ENCODE data around the gene MACROD2. TPM values are rescaled to one million over a fixed set of nuclear protein-coding genes. Genes with fewer than 3 reads are reported as not detected.

The MACROD2 gene
- total RNA-seq, 1 donor from 2014 or later, result 3.8 TPM

- no peak for DNase-seq (ENCODE audit: low spot score)
Measured at GRCh38 chr20:14062171-14062570, 66.9 kb downstream of the MACROD2 start.

GRCh38 chr20:14062786-14063185, 67.5 kb downstream of the MACROD2 start:
- DNase-seq (ENCODE audit: low spot score), result no peak

GRCh38 chr20:14064333-14064732, 69.0 kb downstream of the MACROD2 start:
- DNase-seq (ENCODE audit: low spot score), result no peak

- no peak for DNase-seq (ENCODE audit: low spot score)
Measured at GRCh38 chr20:14064921-14065320, 69.6 kb downstream of the MACROD2 start.

GRCh38 chr20:14065774-14066173, 70.5 kb downstream of the MACROD2 start:
- DNase-seq (ENCODE audit: low spot score), result no peak

GRCh38 chr20:14067603-14068002, 72.3 kb downstream of the MACROD2 start:
- no peak for DNase-seq (ENCODE audit: low spot score)

GRCh38 chr20:14069796-14070195, 74.5 kb downstream of the MACROD2 start:
- no peak for DNase-seq (ENCODE audit: low spot score)

- DNase-seq (ENCODE audit: low spot score), result no peak
Measured at GRCh38 chr20:14093652-14094051, 98.3 kb downstream of the MACROD2 start.

- no peak for DNase-seq (ENCODE audit: low spot score)
Measured at GRCh38 chr20:14098261-14098660, 102.9 kb downstream of the MACROD2 start.

GRCh38 chr20:14113416-14113815, 118.1 kb downstream of the MACROD2 start:
- no peak for DNase-seq (ENCODE audit: low spot score)

GRCh38 chr20:14114065-14114704, 118.9 kb downstream of the MACROD2 start:
- no peak for DNase-seq (ENCODE audit: low spot score)

GRCh38 chr20:14116037-14116436, 120.7 kb downstream of the MACROD2 start:
- no peak for DNase-seq (ENCODE audit: low spot score)

GRCh38 chr20:14117768-14118167, 122.5 kb downstream of the MACROD2 start:
- DNase-seq (ENCODE audit: low spot score), result no peak

- DNase-seq (ENCODE audit: low spot score), result no peak
Measured at GRCh38 chr20:14126856-14127255, 131.5 kb downstream of the MACROD2 start.

GRCh38 chr20:14127514-14128223, 132.4 kb downstream of the MACROD2 start:
- DNase-seq (ENCODE audit: low spot score), result no peak

- DNase-seq (ENCODE audit: low spot score), result no peak
Measured at GRCh38 chr20:14134004-14134403, 138.7 kb downstream of the MACROD2 start.

GRCh38 chr20:14142171-14142570, 146.9 kb downstream of the MACROD2 start:
- no peak for DNase-seq (ENCODE audit: low spot score)

- DNase-seq (ENCODE audit: low spot score), result no peak
Measured at GRCh38 chr20:14142964-14143627, 147.8 kb downstream of the MACROD2 start.

- no peak for DNase-seq (ENCODE audit: low spot score)
Measured at GRCh38 chr20:14148042-14148441, 152.7 kb downstream of the MACROD2 start.

- no peak for DNase-seq (ENCODE audit: low spot score)
Measured at GRCh38 chr20:14155361-14155760, 160.0 kb downstream of the MACROD2 start.

- DNase-seq (ENCODE audit: low spot score), result no peak
Measured at GRCh38 chr20:14178528-14178927, 183.2 kb downstream of the MACROD2 start.

- no peak for DNase-seq (ENCODE audit: low spot score)
Measured at GRCh38 chr20:14178952-14179351, 183.6 kb downstream of the MACROD2 start.

Measured in mesenteric fat pad (tissue), 1 donor.